ENCODE measurements around the gene UBTD2. TPM values are rescaled to one million over a fixed set of nuclear protein-coding genes. Genes with fewer than 3 reads are reported as not detected.

UBTD2 gene
- total RNA-seq, 2 donors from 2014 or later = 30.4 to 30.5 TPM

DNA sequence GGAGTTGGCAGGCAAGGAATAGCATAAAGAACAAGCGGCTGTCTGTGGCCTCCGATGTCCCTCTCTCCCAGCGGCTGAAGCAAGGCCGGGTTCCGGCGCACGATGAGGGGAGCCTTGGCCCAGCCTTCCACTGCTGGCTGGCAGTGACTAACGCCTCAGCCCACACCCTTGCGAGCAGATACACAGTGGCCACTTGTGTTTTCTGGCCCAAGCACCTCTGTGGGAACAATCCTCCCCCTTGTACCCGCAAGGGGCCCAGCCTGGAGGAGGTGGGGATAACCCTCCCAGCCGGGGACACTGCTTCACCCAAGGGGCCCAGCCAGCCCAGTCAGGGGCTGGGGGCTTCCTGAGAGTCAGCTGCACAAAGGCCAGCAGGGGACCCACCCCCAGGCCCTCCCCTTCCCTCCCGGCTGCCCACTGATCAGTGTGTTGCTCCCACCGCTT lies 118.8 kb downstream of the UBTD2 start:
- no peaks in the 10 kb centered on the region for H3K9me3 Mint-ChIP-seq
- peak overlapping the region; percentile 58 for H3K27ac Mint-ChIP-seq
- no peak for DNase-seq

DNA sequence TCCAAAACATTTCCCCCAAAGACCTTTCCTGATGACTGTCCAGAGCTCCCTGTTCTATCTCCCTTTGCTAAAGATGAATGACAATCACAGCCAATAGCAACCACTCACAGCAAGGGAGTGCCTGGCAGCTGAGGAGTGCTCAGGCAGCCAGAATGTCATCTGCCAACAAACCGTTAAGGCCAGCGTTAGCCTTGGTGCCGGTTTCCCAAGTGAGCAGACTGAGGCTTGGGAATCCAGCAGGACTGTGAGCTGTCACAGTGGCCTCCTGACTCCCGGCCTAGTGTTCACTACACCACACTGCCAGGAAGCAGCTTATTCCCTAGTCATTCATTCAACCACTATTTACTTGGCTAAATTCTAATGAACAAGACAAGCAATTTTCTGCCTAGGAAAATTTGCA lies 120.2 kb downstream of the UBTD2 start:
- Histone ChIP-seq H3K4me3 (ENCODE audit: low read length) (no peak overlapping the region), H3K4me1 (ENCODE audit: control insufficient read depth, insufficient read depth, low read length) (no peaks in the 10 kb centered on the region), H3K36me3 (ENCODE audit: control insufficient read depth, insufficient read depth, low read length) (no peaks in the 10 kb centered on the region), H3K27ac (ENCODE audit: low read depth, low read length) (no peak overlapping the region), H3K9ac (ENCODE audit: extremely low read depth, low read length, poor library complexity, severe bottlenecking) (no peak overlapping the region), H3K9me3 (ENCODE audit: control insufficient read depth, low read length) (no peaks in the 10 kb centered on the region), H3K27me3 (ENCODE audit: control insufficient read depth, insufficient read depth, low read length, poor library complexity, severe bottlenecking) (no peaks in the 10 kb centered on the region)
- H3K27ac Mint-ChIP-seq = no peak overlapping the region
- H3K4me1 Mint-ChIP-seq = no peaks in the 10 kb centered on the region
- no peak overlapping the region for H3K4me3 Mint-ChIP-seq
- no peak for DNase-seq
- no peaks in the 10 kb centered on the region for H3K36me3 Mint-ChIP-seq (ENCODE audit: low read depth)
- H3K27me3 Mint-ChIP-seq (ENCODE audit: insufficient read depth) = no peaks in the 10 kb centered on the region
- H3K9me3 Mint-ChIP-seq = no peaks in the 10 kb centered on the region
- 70 to 71% methylated on average over 4 of the region's 4 CpGs for WGBS, 2 experiments (ENCODE audit: insufficient coverage in 1 of 2, insufficient read length in 1 of 2)
- TF ChIP-seq, protein P1, sequence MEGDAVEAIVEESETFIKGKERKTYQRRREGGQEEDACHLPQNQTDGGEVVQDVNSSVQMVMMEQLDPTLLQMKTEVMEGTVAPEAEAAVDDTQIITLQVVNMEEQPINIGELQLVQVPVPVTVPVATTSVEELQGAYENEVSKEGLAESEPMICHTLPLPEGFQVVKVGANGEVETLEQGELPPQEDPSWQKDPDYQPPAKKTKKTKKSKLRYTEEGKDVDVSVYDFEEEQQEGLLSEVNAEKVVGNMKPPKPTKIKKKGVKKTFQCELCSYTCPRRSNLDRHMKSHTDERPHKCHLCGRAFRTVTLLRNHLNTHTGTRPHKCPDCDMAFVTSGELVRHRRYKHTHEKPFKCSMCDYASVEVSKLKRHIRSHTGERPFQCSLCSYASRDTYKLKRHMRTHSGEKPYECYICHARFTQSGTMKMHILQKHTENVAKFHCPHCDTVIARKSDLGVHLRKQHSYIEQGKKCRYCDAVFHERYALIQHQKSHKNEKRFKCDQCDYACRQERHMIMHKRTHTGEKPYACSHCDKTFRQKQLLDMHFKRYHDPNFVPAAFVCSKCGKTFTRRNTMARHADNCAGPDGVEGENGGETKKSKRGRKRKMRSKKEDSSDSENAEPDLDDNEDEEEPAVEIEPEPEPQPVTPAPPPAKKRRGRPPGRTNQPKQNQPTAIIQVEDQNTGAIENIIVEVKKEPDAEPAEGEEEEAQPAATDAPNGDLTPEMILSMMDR (conservative IDR thresholded peaks at IDR 0.05) = no peak

More for the DNA sequence above, 118.8 kb downstream of the UBTD2 start:
- Mint-ChIP-seq H3K4me3 (no peak overlapping the region), H3K4me1 (no peaks in the 10 kb centered on the region), H3K27me3 (ENCODE audit: insufficient read depth) (no peaks in the 10 kb centered on the region), H3K36me3 (ENCODE audit: low read depth) (no peaks in the 10 kb centered on the region)
- Histone ChIP-seq H3K9ac (ENCODE audit: extremely low read depth, low read length, poor library complexity, severe bottlenecking) (no peak overlapping the region), H3K27me3 (ENCODE audit: control insufficient read depth, insufficient read depth, low read length, poor library complexity, severe bottlenecking) (no peaks in the 10 kb centered on the region), H3K27ac (ENCODE audit: low read depth, low read length) (peak overlapping the region; percentile 63), H3K4me1 (ENCODE audit: control insufficient read depth, insufficient read depth, low read length) (no peaks in the 10 kb centered on the region), H3K4me3 (ENCODE audit: low read length) (no peak overlapping the region), H3K36me3 (ENCODE audit: control insufficient read depth, insufficient read depth, low read length) (no peaks in the 10 kb centered on the region), H3K9me3 (ENCODE audit: control insufficient read depth, low read length) (no peaks in the 10 kb centered on the region)
- TF ChIP-seq, protein P1 (conservative IDR thresholded peaks at IDR 0.05) = no peak
- 93 to 98% methylated on average over 7 to 13 of the region's 13 CpGs for whole genome bisulfite sequencing, 2 experiments (ENCODE audit: insufficient coverage in 1 of 2, insufficient read length in 1 of 2)

DNA sequence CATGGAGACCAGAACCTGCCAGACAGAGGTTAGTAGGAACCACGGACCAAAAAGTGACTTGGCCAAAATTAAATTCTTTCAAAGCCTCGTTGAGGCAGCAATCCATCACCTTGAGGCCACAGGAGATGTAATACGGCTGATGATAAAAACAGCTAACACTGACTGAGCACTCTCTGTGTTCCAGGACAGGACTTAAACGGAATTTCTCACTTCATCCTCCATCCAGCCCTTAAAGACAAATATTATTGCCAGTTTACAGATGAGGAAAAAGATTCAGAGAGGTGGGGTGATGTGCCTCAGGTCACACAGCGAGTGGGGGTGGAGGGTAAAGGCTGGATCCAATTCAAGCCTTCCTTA lies 120.6 kb downstream of the UBTD2 start:
- no peaks in the 10 kb centered on the region for H3K36me3 Mint-ChIP-seq (ENCODE audit: low read depth)
- no peak overlapping the region for H3K27ac ChIP-seq (ENCODE audit: low read depth, low read length)
- no peak overlapping the region for H3K4me3 ChIP-seq (ENCODE audit: low read length)
- DNase-seq = no peak
- 91 to 94% methylated on average over 3 to 5 of the region's 5 CpGs for WGBS, 2 experiments (ENCODE audit: insufficient coverage in 1 of 2, insufficient read length in 1 of 2)
- no peak overlapping the region for H3K9ac ChIP-seq (ENCODE audit: extremely low read depth, low read length, poor library complexity, severe bottlenecking)
- H3K4me1 ChIP-seq (ENCODE audit: control insufficient read depth, insufficient read depth, low read length) = no peaks in the 10 kb centered on the region
- H3K27me3 ChIP-seq (ENCODE audit: control insufficient read depth, insufficient read depth, low read length, poor library complexity, severe bottlenecking) = no peaks in the 10 kb centered on the region
- no peaks in the 10 kb centered on the region for H3K4me1 Mint-ChIP-seq
- H3K9me3 Mint-ChIP-seq = no peaks in the 10 kb centered on the region
- no peak overlapping the region for H3K4me3 Mint-ChIP-seq
- no peaks in the 10 kb centered on the region for H3K9me3 ChIP-seq (ENCODE audit: control insufficient read depth, low read length)
- no peaks in the 10 kb centered on the region for H3K36me3 ChIP-seq (ENCODE audit: control insufficient read depth, insufficient read depth, low read length)
- H3K27ac Mint-ChIP-seq = no peak overlapping the region
- TF ChIP-seq, protein P1 (conservative IDR thresholded peaks at IDR 0.05) = no peak
- H3K27me3 Mint-ChIP-seq (ENCODE audit: insufficient read depth) = no peaks in the 10 kb centered on the region

Measured in endodermal cell (in vitro differentiated cells).